GM12878 (cell line): ENCODE measurements around the gene MIF. TPM values are rescaled to one million over a fixed set of nuclear protein-coding genes. Genes with fewer than 3 reads are reported as not detected.

ENCODE experiments used
- BHLHE40 ChIP-seq, 2 experiments: fragments of 450-650 bp in 1 of 2; IDR thresholded peaks; 2 replicates each; pipeline ENCODE4 v1.6.1; 2011 to 2017; ENCODE audit warnings: low read depth in 2 of 2, borderline replicate concordance in 1 of 2, improper control_type of control experiment in 1 of 2, low read length in 1 of 2, mild to moderate bottlenecking in 1 of 2
- MLLT1 ChIP-seq: fragments of 450-650 bp; IDR thresholded peaks from 2 replicates; pipeline ENCODE4 v1.6.1; 2016; ENCODE audit warnings: mild to moderate bottlenecking
- NRF1 ChIP-seq: conservative IDR thresholded peaks from 2 replicates; pipeline ENCODE4 v1.6.1; 2011; ENCODE audit warnings: mild to moderate bottlenecking, low read depth, low read length, improper control_type of control experiment
- POU2F2 ChIP-seq: IDR thresholded peaks from 3 replicates; pipeline ENCODE4 v1.6.1; 2011; ENCODE audit warnings: low read depth, mild to moderate bottlenecking, low read length, borderline replicate concordance
- RELA ChIP-seq: fragments of 450-650 bp; IDR thresholded peaks from 2 replicates; pipeline ENCODE4 v1.8.0; 2014; ENCODE audit warnings: borderline replicate concordance; ENCODE audit not compliant: partially characterized antibody
- SIN3A ChIP-seq: IDR thresholded peaks from 2 replicates; pipeline ENCODE4 v1.6.1; 2012; ENCODE audit warnings: low read depth, low read length, improper control_type of control experiment
- SRF ChIP-seq, 2 experiments: IDR thresholded peaks; 2 replicates each; pipeline ENCODE4 v1.6.1; 2011; ENCODE audit warnings: low read depth in 2 of 2, low read length in 2 of 2, mild to moderate bottlenecking in 1 of 2, moderate library complexity in 1 of 2
- TAF1 ChIP-seq: IDR thresholded peaks from 2 replicates; pipeline ENCODE4 v1.6.1; 2011; ENCODE audit warnings: mild to moderate bottlenecking, low read depth, low read length, borderline replicate concordance
- ZBTB11 ChIP-seq: fragments of 450-650 bp; formaldehyde crosslinking; IDR thresholded peaks from 2 replicates; pipeline ENCODE4 v1.5.0; 2022; ENCODE audit warnings: mild to moderate bottlenecking, missing genetic modification characterization
- polyA plus RNA-seq, 11 experiments: library from polyadenylated mRNA; depleted of rRNA in 4 of 11; unstranded in 6 of 11; stranded (reverse) in 5 of 11; fragments of >200 nt; fragmentation: Nextera tagmentation in 4 of 11; fragmentation: Illumina TruSeq in 1 of 11; extraction: Ambion mirVana in 4 of 11; extraction: Trizol in 1 of 11; gene quantifications; 1 replicate in 1 of 11; 2 replicates in 10 of 11; pipeline versions ENCODE4 v1.2.1 to v1.2.3, GENCODE V29; 2011 to 2016; ENCODE audit warnings: inconsistent platforms in 2 of 11, missing spikeins in 2 of 11, low read depth in 1 of 11
- total RNA-seq, 4 experiments: library from RNA; depleted of rRNA in 3 of 4; stranded (reverse); fragments of >200 nt in 3 of 4; fragmentation: Illumina TruSeq in 1 of 4; extraction: Trizol in 1 of 4; gene quantifications; 2 replicates each; pipeline versions ENCODE4 v1.2.1 to v1.2.3, GENCODE V29; 2013 to 2021

MIF gene
- total and polyA plus RNA-seq, 10 of the 15 experiments (the other 5 are each of a cell fraction or from before 2014, with no cell fraction given) = 37.7 to 2,972 (median 766) TPM

DNA sequence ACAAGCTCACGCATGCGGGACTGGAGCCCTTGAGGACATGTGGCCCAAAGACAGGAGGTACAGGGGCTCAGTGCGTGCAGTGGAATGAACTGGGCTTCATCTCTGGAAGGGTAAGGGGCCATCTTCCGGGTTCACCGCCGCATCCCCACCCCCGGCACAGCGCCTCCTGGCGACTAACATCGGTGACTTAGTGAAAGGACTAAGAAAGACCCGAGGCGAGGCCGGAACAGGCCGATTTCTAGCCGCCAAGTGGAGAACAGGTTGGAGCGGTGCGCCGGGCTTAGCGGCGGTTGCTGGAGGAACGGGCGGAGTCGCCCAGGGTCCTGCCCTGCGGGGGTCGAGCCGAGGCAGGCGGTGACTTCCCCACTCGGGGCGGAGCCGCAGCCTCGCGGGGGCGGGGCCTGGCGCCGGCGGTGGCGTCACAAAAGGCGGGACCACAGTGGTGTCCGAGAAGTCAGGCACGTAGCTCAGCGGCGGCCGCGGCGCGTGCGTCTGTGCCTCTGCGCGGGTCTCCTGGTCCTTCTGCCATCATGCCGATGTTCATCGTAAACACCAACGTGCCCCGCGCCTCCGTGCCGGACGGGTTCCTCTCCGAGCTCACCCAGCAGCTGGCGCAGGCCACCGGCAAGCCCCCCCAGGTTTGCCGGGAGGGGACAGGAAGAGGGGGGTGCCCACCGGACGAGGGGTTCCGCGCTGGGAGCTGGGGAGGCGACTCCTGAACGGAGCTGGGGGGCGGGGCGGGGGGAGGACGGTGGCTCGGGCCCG is at the start of gene MIF (continued):
- TF ChIP-seq POU2F2 (peak; percentile 36; the same call in 1 of the 3 replicates), SIN3A (peak; percentile 88), RELA (peak; percentile 27), SRF (IDR thresholded peaks at IDR 0.05; ENCODE audit: low read depth in 2 of 2, low read length in 2 of 2) (0 out of 4 replicates have a peak, but pooled peaks of 1 of the 2 experiments have one; percentile 34), NRF1 (peak; percentile 31; the same call in 1 of the 2 replicates), TAF1 (peak; percentile 75), ZBTB11 (CRISPR knock-in tag) (no peak), BHLHE40 (IDR thresholded peaks at IDR 0.05; ENCODE audit: borderline replicate concordance in 1 of 2, low read depth in 2 of 2, low read length in 1 of 2) (peak; percentile 60 to 84; a peak in 3 of 4 replicates), MLLT1 (peak; percentile 65; the same call in 1 of the 2 replicates)
- TF ChIP-seq, all 136 proteins: peak for 38
